ENCODE measurements around the gene PPP1R1C.

DNA sequence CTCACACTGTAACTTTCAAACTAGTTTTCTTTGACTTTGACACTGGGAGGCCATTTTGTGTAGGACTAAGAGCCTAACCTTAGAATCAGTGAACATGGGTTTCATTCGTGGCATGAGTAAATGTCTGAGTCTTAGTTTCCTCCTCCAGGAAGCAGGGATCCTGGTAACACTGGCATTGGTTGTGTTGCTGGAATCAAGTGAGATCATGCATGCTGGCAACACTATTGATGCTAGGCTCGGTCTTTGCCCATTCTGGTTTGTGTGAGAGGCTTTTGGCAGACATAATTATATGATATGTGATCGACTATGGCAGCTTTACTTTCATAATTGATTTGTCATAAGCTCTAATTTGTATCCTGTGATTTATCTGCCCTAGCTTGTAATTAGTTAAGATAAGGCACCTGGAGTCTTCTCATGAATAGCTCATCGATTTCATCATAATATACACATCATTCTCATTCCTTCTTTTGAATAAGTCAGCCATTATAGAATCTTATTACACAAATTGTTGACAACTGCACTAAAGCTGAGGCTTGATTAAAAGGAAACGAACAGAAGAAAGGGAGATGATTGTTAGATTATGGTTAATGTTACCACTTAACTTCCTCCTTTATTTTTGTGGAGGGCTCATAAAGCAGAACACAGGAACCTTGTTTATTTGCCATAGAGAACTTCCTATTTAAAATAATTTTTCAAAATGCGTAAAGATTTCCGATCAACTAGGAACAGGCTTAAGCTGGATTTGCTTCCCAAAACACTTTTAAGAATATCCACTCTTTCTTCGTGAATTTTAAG lies 12.6 kb downstream of the PPP1R1C start:
- TF ChIP-seq CTCF (IDR thresholded peaks at IDR 0.05; ENCODE audit: insufficient read depth, low read depth, low read length) (no peak), EZH2 (IDR thresholded peaks at IDR 0.05; ENCODE audit: insufficient read depth, low read length) (no peak)
